ENCODE measurements around the gene IQSEC3.

- TF ChIP-seq CTCF (IDR thresholded peaks at IDR 0.05; ENCODE audit: low read length) (no peak), EZH2 (optimal IDR thresholded peaks at IDR 0.05; ENCODE audit: low read depth, low read length) (no peak)
Measured at GRCh38 chr12:144650-145284, 78.2 kb downstream of the IQSEC3 start.
